Prostate gland (tissue), 2 donors: ENCODE data around the gene WNK1. TPM values are rescaled to one million over a fixed set of nuclear protein-coding genes. Genes with fewer than 3 reads are reported as not detected.
"Not testable (repeated sequence)": the region's sequence is repeated elsewhere in the genome, so short reads cannot be mapped to it uniquely, and the experiment has no call there.

Experiments used
- DNase-seq: peaks from one replicate; pipeline ENCODE4 v3.0.0-alpha.2; 2019; ENCODE audit warnings: low spot score
- H3K27ac ChIP-seq, 2 donors: fragments of 200-600 bp; sonication (generic); 2 replicates each; pipeline ENCODE4 v1.5.1; 2017 to 2019
- H3K27me3 ChIP-seq: fragments of 200-600 bp; sonication (generic); replicated peaks from 2 replicates; pipeline ENCODE4 v1.5.1; 2019; ENCODE audit not compliant: insufficient read depth
- H3K36me3 ChIP-seq, 2 donors: fragments of 200-600 bp; sonication (generic); 1 replicate in 1 of 2; 2 replicates in 1 of 2; pipeline versions ENCODE4 v1.5.1 to v1.8.1; 2017 to 2019
- H3K4me1 ChIP-seq: fragments of 200-600 bp; sonication (generic); replicated peaks from 2 replicates; pipeline ENCODE4 v1.5.1; 2019
- H3K4me3 ChIP-seq, 2 donors: fragments of 200-600 bp; sonication (generic); 2 replicates each; pipeline ENCODE4 v1.5.1; 2017 to 2019
- H3K9me3 ChIP-seq: fragments of 200-600 bp; sonication (generic); 2 replicates; pipeline ENCODE4 v1.5.1; 2017
- CTCF ChIP-seq, 4 experiments: fragments of 200-600 bp in 2 of 4; fragments of 450-650 bp in 2 of 4; sonication (generic) in 2 of 4; IDR thresholded peaks; 1 replicate in 3 of 4; 2 replicates in 1 of 4; pipeline ENCODE4 v1.5.1; 2016 to 2019; ENCODE audit warnings: antibody characterized with exemption in 4 of 4, mild to moderate bottlenecking in 2 of 4, moderate library complexity in 2 of 4
- POLR2A ChIP-seq: fragments of 450-650 bp; IDR thresholded peaks from one replicate; pipeline ENCODE4 v1.6.1; 2016; ENCODE audit warnings: antibody characterized with exemption, mild to moderate bottlenecking
- POLR2AphosphoS5 ChIP-seq: sonication (generic); formaldehyde crosslinking; IDR thresholded peaks from one replicate; pipeline ENCODE4 v1.6.1; 2017; ENCODE audit warnings: antibody characterized with exemption
- WGBS: methylation state at CpG from one replicate; pipeline ENCODE4 v1.1.5; 2018; 5-methylcytosine and 5-hydroxymethylcytosine counted together
- intact Hi-C: fragments of 100-400 bp; cut with DNase I; formaldehyde crosslinking; loops from one replicate; pipeline ENCODE4 v1.14.2; 2022
- total RNA-seq, 2 donors: library from RNA; depleted of rRNA; stranded (reverse); fragments of >200 nt; gene quantifications; one replicate each; pipeline ENCODE4 v1.1.0, GENCODE V29; 2016

WNK1 gene
- total RNA-seq, 2 donors from 2014 or later, result 82.7 to 223 TPM

DNA sequence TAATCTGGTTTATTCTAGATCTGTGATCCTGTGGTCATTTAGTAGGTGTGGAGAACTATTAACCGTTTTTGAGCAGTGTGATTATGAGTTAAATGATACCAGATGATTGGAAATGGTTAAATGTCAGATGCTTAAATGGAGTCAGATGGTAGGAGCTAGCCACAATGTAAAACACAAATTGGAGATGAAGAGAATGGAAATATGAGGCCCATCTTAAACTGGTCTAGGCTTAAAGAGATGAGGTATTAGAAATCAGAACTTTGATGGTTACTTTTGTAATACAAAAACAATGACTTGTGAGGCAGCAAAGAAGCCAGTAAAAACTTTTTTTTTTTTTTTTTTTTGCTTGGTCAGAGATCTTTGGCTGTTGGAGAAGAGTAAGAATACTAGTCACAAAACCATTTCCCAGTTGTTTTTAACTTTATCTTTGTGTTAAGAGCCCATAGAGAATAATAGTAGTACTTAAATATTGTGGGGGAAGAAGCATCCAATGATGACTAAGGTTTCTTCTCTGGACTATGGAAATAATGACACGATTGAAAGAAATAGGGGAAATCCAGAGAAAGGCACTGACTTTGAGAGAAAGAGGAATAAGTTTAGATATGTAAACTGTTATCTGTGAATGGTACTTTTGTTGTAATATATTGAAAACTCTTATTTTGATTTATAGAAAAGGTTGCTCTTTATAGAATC, 95.9 kb downstream of the WNK1 start:
- WGBS, result 74% methylated on average over 2 of the region's 2 CpGs
- TF ChIP-seq POLR2A, result no peak
- TF ChIP-seq POLR2AphosphoS5, result no peak
- no peak for TF ChIP-seq CTCF (IDR thresholded peaks at IDR 0.05)
- H3K4me1 ChIP-seq, result no peaks in the 10 kb centered on the region

DNA sequence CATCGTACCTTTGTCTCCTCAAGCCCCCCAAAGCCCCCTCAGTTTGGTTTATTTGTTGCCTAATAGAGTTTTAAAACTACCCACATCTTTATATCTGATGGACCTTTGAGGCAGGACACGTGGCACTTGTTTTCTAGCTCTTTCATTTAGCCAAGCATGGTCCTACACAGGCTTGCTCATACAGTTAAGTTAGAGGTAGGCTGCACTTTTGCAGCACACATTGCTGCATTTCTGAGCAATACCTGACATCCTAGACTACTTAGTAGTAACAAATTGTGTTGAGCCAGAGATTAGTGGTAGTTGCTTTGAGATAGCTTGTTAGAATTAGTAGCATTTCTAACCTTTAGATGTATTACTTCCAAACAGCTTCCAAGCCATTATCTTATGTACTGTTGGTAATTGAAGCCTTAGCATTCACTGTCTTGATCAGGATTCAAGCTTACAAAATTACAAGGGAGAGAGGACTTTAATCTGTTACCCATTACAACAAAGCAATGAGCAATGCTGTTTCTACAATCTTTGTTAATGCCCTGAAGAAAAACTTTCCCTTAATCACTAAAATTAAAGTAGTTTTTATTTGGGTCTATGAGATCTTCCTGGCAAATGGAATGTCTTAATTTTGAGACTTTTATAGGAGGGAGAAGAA, 96.6 kb downstream of the WNK1 start:
- 87% methylated on average over 2 of the region's 2 CpGs for WGBS
- H3K4me1 ChIP-seq, result no peaks in the 10 kb centered on the region
- no peak for TF ChIP-seq POLR2AphosphoS5
- no peak overlapping the region for H3K27ac ChIP-seq
- H3K4me3 ChIP-seq, result no peak overlapping the region
- H3K36me3 ChIP-seq, result no peaks in the 10 kb centered on the region
- H3K27me3 ChIP-seq, result no peaks in the 10 kb centered on the region
- no peak for DNase-seq
- intact Hi-C loops, result no loop called here
- H3K9me3 ChIP-seq, result no peaks in the 10 kb centered on the region

More for the DNA sequence above, 95.9 kb downstream of the WNK1 start:
- no peaks in the 10 kb centered on the region for H3K27me3 ChIP-seq
- intact Hi-C loops, result no loop called here
- no peaks in the 10 kb centered on the region for H3K36me3 ChIP-seq
- no peak overlapping the region for H3K27ac ChIP-seq
- no peak overlapping the region for H3K4me3 ChIP-seq
- H3K9me3 ChIP-seq, result no peaks in the 10 kb centered on the region
- DNase-seq, result no peak

DNA sequence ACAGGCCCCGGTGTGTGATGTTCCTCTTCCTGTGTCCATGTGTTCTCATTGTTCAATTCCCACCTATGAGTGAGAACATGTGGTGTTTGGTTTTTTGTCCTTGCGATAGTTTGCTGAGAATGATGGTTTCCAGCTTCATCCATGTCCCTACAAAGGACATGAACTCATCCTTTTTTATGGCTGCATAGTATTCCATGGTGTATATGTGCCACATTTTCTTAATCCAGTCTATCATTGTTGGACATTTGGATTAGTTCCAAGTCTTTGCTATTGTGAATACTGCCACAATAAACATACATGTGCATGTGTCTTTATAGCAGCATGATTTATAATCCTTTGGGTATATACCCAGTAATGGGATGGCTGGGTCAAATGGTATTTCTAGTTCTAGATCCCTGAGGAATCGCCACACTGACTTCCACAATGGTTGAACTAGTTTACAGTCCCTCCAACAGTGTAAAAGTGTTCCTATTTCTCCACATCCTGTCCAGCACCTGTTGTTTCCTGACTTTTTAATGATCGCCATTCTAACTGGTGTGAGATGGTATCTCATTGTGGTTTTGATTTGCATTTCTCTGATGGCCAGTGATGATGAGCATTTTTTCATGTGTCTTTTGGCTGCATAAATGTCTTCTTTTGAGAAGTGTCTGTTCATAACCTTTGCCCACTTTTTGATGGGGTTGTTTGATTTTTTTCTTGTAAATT, 97.5 kb downstream of the WNK1 start:
- H3K4me3 ChIP-seq, H3K27me3 ChIP-seq, H3K27ac ChIP-seq, H3K36me3 ChIP-seq, H3K4me1 ChIP-seq, intact Hi-C loops, H3K9me3 ChIP-seq, DNase-seq: not testable (repeated sequence)
- WGBS, result 97% methylated on average over 4 of the region's 4 CpGs

GRCh38 chr12:851343-851742, 99.0 kb downstream of the WNK1 start:
- Histone ChIP-seq H3K27ac (no peak overlapping the region), H3K4me1 (no peaks in the 10 kb centered on the region), H3K27me3 (no peaks in the 10 kb centered on the region), H3K36me3 (no peaks in the 10 kb centered on the region), H3K4me3 (no peak overlapping the region), H3K9me3 (no peaks in the 10 kb centered on the region)
- intact Hi-C loops, result no loop called here
- DNase-seq, result no peak
- TF ChIP-seq CTCF (IDR thresholded peaks at IDR 0.05) (no peak), POLR2AphosphoS5 (no peak), POLR2A (no peak)
- WGBS, result 81% methylated on average over 1 of the region's 1 CpG

- no peak for DNase-seq
- no peaks in the 10 kb centered on the region for H3K4me1 ChIP-seq
- 62% methylated on average over 3 of the region's 3 CpGs for WGBS
- no peak overlapping the region for H3K4me3 ChIP-seq
- TF ChIP-seq POLR2A (no peak), POLR2AphosphoS5 (no peak), CTCF (IDR thresholded peaks at IDR 0.05) (no peak)
- H3K27ac ChIP-seq, result no peak overlapping the region
- intact Hi-C loops, result no loop called here
- no peaks in the 10 kb centered on the region for H3K9me3 ChIP-seq
- H3K27me3 ChIP-seq, result no peaks in the 10 kb centered on the region
- no peaks in the 10 kb centered on the region for H3K36me3 ChIP-seq
Measured at GRCh38 chr12:851913-852312, 99.5 kb downstream of the WNK1 start.

DNA sequence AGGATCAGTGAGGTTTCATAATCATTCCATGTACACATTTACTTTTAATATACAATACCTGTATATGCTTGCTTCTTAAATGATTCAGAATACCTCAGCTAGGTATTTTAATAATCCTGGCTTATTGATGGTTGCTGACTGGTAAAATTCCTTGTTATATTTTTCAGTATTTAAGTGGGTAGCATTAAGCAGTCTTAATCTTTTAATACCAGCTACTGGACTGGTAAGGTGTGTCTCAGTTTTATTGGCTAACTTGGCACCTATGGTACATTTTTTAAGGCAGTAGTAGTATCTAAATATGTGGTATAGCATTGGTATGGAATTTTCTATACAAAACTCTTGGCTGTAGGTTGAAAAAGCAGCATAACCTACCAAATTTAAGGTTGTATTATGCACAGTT, 100.5 kb downstream of the WNK1 start:
- Histone ChIP-seq H3K36me3 (no peaks in the 10 kb centered on the region), H3K27me3 (no peaks in the 10 kb centered on the region), H3K4me3 (no peak overlapping the region), H3K27ac (no peak overlapping the region), H3K4me1 (no peaks in the 10 kb centered on the region), H3K9me3 (no peaks in the 10 kb centered on the region)
- intact Hi-C loops, result no loop called here
- TF ChIP-seq POLR2A, result no peak
- no peak for TF ChIP-seq CTCF (IDR thresholded peaks at IDR 0.05)
- no peak for TF ChIP-seq POLR2AphosphoS5
- no peak for DNase-seq
